HepG2 (cell line): ENCODE results near the gene DHRS4L2. TPM values are rescaled to one million over a fixed set of nuclear protein-coding genes. Genes with fewer than 3 reads are reported as not detected.
A peak's percentile ranks its signal among the peaks of the same experiment; 100 is the strongest.

Experiments
- BHLHE40 ChIP-seq: IDR thresholded peaks from 2 replicates; pipeline ENCODE4 v1.6.1; 2011; ENCODE audit warnings: low read length, improper control_type of control experiment
- GPBP1L1 ChIP-seq: sonication (generic); formaldehyde crosslinking; IDR thresholded peaks from 2 replicates; pipeline ENCODE4 v1.5.0; 2020; ENCODE audit warnings: mild to moderate bottlenecking, missing genetic modification reagents
- MED13 ChIP-seq: sonication (generic); formaldehyde crosslinking; IDR thresholded peaks from 2 replicates; pipeline ENCODE4 v1.5.0; 2020; ENCODE audit warnings: missing genetic modification reagents
- SKI ChIP-seq: fragments of 450-650 bp; IDR thresholded peaks from one replicate; pipeline ENCODE4 v1.6.1; 2018; ENCODE audit warnings: mild to moderate bottlenecking; ENCODE audit not compliant: partially characterized antibody
- SMC3 ChIP-seq: IDR thresholded peaks from 2 replicates; pipeline ENCODE4 v1.6.1; 2011; ENCODE audit warnings: low read length, improper control_type of control experiment
- SRSF4 ChIP-seq: fragments of 200-400 bp; formaldehyde crosslinking; IDR thresholded peaks from one replicate; pipeline ENCODE4 v1.6.1; 2018; ENCODE audit warnings: mild to moderate bottlenecking, low read depth, low read length, moderate library complexity; ENCODE audit not compliant: poor library complexity, severe bottlenecking
- ZFP82 ChIP-seq: sonication (generic); formaldehyde crosslinking; IDR thresholded peaks from 2 replicates; pipeline ENCODE4 v1.5.1; 2020; ENCODE audit warnings: mild to moderate bottlenecking, missing genetic modification reagents, borderline replicate concordance
- ZNF234 ChIP-seq: sonication (generic); formaldehyde crosslinking; conservative IDR thresholded peaks from 2 replicates; pipeline ENCODE4 v1.5.1; 2020; ENCODE audit warnings: mild to moderate bottlenecking, missing genetic modification reagents
- ZNF30 ChIP-seq: sonication (generic); formaldehyde crosslinking; IDR thresholded peaks from 2 replicates; pipeline ENCODE4 v1.5.0; 2020; ENCODE audit warnings: mild to moderate bottlenecking, missing genetic modification reagents
- ZNF556 ChIP-seq: sonication (generic); formaldehyde crosslinking; IDR thresholded peaks from 2 replicates; pipeline ENCODE4 v1.4.0; 2020; ENCODE audit warnings: mild to moderate bottlenecking, missing genetic modification reagents, borderline replicate concordance
- polyA plus RNA-seq, 8 experiments: library from polyadenylated mRNA; depleted of rRNA in 3 of 8; stranded (reverse) in 7 of 8; unstranded in 1 of 8; fragments of >200 nt; fragmentation: Illumina TruSeq in 4 of 8; extraction: Trizol in 4 of 8; gene quantifications; 2 replicates each; pipeline versions ENCODE4 v1.2.1 to v1.2.3, GENCODE V29; 2011 to 2016; ENCODE audit warnings: low read depth in 4 of 8, missing spikeins in 1 of 8, mixed read lengths in 1 of 8; ENCODE audit not compliant: insufficient read depth in 1 of 8
- total RNA-seq, 5 experiments: library from RNA; depleted of rRNA; stranded (reverse); fragments of >200 nt; fragmentation: Illumina TruSeq; extraction: Trizol; gene quantifications; 2 replicates each; pipeline ENCODE4 v1.2.3, GENCODE V29; 2016; ENCODE audit warnings: low read depth in 1 of 5
- TF ChIP-seq, protein P1 (sequence below): sonication (generic); formaldehyde crosslinking; IDR thresholded peaks from 2 replicates; pipeline ENCODE4 v1.5.1; 2020; ENCODE audit warnings: missing genetic modification reagents, mild to moderate bottlenecking, borderline replicate concordance
- TF ChIP-seq, protein P2 (sequence below): sonication (generic); formaldehyde crosslinking; IDR thresholded peaks from 2 replicates; pipeline ENCODE4 v1.9.0; 2021; ENCODE audit warnings: mild to moderate bottlenecking, missing genetic modification reagents
- TF ChIP-seq, protein P3 (sequence below): sonication (generic); formaldehyde crosslinking; IDR thresholded peaks from 2 replicates; pipeline ENCODE4 v1.4.0; 2020; ENCODE audit warnings: missing genetic modification reagents

Gene DHRS4L2
- total and polyA plus RNA-seq, 2 of the 13 experiments (the other 11 are each of a cell fraction or from before 2014, with no cell fraction given): 24.7 to 38.2 TPM

DNA sequence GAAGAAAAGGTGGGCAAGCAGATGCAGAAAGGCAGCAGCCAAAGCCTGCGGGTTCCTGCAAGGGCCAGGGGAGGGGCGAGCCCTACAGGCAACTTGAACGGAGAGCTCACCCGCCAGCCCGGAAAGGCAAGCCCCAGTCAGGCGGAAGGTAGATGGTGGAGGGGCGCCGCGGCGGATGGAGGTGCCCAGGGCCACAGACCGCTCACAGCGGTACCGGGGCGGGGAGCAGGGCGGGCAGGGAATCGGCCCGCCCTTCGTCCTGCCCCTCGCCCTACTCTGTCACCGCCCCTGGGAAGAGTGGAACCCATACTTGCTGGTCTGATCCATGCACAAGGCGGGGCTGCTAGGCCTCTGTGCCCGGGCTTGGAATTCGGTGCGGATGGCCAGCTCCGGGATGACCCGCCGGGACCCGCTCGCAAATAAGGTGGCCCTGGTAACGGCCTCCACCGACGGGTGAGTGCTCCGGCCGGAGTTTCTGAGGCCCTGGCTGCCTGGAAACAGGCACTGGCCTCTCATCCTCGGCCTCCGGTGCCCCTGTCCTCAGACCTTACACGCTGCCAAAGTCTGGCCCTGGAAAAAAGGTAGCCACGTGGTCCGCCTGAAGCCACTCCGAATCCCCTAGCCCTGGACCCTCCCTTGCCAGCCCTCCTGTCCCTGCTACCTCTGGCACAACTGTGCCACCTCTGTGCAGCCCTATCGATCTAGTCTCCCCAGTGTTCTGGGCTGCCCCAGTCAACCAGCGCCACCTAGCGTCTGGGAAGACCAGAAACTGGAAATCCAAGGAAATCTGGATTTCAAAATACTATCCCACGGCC lies 35.1 kb upstream of the DHRS4L2 start, which contains the start of gene DHRS4 (continued):
- peak; percentile 92 for TF ChIP-seq ZNF234 (CRISPR knock-in tag)
- TF ChIP-seq, protein P1, sequence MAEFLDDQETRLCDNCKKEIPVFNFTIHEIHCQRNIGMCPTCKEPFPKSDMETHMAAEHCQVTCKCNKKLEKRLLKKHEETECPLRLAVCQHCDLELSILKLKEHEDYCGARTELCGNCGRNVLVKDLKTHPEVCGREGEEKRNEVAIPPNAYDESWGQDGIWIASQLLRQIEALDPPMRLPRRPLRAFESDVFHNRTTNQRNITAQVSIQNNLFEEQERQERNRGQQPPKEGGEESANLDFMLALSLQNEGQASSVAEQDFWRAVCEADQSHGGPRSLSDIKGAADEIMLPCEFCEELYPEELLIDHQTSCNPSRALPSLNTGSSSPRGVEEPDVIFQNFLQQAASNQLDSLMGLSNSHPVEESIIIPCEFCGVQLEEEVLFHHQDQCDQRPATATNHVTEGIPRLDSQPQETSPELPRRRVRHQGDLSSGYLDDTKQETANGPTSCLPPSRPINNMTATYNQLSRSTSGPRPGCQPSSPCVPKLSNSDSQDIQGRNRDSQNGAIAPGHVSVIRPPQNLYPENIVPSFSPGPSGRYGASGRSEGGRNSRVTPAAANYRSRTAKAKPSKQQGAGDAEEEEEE (CRISPR knock-in tag): peak; percentile 97
- peak; percentile 87 for TF ChIP-seq SMC3
- peak; percentile 96; the same call in 1 of the 2 replicates for TF ChIP-seq ZFP82 (CRISPR knock-in tag)
- peak; percentile 95 for TF ChIP-seq ZNF30 (CRISPR knock-in tag)
- TF ChIP-seq, protein P2, sequence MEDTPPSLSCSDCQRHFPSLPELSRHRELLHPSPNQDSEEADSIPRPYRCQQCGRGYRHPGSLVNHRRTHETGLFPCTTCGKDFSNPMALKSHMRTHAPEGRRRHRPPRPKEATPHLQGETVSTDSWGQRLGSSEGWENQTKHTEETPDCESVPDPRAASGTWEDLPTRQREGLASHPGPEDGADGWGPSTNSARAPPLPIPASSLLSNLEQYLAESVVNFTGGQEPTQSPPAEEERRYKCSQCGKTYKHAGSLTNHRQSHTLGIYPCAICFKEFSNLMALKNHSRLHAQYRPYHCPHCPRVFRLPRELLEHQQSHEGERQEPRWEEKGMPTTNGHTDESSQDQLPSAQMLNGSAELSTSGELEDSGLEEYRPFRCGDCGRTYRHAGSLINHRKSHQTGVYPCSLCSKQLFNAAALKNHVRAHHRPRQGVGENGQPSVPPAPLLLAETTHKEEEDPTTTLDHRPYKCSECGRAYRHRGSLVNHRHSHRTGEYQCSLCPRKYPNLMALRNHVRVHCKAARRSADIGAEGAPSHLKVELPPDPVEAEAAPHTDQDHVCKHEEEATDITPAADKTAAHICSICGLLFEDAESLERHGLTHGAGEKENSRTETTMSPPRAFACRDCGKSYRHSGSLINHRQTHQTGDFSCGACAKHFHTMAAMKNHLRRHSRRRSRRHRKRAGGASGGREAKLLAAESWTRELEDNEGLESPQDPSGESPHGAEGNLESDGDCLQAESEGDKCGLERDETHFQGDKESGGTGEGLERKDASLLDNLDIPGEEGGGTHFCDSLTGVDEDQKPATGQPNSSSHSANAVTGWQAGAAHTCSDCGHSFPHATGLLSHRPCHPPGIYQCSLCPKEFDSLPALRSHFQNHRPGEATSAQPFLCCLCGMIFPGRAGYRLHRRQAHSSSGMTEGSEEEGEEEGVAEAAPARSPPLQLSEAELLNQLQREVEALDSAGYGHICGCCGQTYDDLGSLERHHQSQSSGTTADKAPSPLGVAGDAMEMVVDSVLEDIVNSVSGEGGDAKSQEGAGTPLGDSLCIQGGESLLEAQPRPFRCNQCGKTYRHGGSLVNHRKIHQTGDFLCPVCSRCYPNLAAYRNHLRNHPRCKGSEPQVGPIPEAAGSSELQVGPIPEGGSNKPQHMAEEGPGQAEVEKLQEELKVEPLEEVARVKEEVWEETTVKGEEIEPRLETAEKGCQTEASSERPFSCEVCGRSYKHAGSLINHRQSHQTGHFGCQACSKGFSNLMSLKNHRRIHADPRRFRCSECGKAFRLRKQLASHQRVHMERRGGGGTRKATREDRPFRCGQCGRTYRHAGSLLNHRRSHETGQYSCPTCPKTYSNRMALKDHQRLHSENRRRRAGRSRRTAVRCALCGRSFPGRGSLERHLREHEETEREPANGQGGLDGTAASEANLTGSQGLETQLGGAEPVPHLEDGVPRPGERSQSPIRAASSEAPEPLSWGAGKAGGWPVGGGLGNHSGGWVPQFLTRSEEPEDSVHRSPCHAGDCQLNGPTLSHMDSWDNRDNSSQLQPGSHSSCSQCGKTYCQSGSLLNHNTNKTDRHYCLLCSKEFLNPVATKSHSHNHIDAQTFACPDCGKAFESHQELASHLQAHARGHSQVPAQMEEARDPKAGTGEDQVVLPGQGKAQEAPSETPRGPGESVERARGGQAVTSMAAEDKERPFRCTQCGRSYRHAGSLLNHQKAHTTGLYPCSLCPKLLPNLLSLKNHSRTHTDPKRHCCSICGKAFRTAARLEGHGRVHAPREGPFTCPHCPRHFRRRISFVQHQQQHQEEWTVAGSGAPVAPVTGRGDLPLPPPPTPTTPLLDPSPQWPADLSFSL: peak; percentile 83; the same call in 1 of the 2 replicates
- TF ChIP-seq GPBP1L1 (CRISPR knock-in tag): no peak
- TF ChIP-seq MED13 (CRISPR knock-in tag): peak; percentile 22
- peak; percentile 88 for TF ChIP-seq SKI
- TF ChIP-seq BHLHE40: peak; percentile 55
- TF ChIP-seq, protein P3, sequence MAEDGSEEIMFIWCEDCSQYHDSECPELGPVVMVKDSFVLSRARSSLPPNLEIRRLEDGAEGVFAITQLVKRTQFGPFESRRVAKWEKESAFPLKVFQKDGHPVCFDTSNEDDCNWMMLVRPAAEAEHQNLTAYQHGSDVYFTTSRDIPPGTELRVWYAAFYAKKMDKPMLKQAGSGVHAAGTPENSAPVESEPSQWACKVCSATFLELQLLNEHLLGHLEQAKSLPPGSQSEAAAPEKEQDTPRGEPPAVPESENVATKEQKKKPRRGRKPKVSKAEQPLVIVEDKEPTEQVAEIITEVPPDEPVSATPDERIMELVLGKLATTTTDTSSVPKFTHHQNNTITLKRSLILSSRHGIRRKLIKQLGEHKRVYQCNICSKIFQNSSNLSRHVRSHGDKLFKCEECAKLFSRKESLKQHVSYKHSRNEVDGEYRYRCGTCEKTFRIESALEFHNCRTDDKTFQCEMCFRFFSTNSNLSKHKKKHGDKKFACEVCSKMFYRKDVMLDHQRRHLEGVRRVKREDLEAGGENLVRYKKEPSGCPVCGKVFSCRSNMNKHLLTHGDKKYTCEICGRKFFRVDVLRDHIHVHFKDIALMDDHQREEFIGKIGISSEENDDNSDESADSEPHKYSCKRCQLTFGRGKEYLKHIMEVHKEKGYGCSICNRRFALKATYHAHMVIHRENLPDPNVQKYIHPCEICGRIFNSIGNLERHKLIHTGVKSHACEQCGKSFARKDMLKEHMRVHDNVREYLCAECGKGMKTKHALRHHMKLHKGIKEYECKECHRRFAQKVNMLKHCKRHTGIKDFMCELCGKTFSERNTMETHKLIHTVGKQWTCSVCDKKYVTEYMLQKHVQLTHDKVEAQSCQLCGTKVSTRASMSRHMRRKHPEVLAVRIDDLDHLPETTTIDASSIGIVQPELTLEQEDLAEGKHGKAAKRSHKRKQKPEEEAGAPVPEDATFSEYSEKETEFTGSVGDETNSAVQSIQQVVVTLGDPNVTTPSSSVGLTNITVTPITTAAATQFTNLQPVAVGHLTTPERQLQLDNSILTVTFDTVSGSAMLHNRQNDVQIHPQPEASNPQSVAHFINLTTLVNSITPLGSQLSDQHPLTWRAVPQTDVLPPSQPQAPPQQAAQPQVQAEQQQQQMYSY: peak; percentile 67; the same call in 1 of the 2 replicates
- TF ChIP-seq SRSF4: no peak
- peak; percentile 95 for TF ChIP-seq ZNF556 (CRISPR knock-in tag)
